Prostate gland (tissue), 2 donors: Measurements from ENCODE around the gene ACOT8.

Experiments used
- POLR2AphosphoS5 ChIP-seq: sonication (generic); formaldehyde crosslinking; IDR thresholded peaks from one replicate; pipeline ENCODE4 v1.6.1; 2017; ENCODE audit warnings: antibody characterized with exemption
- TF ChIP-seq, protein P1 (sequence below), 4 experiments: fragments of 200-600 bp in 2 of 4; fragments of 450-650 bp in 2 of 4; sonication (generic) in 2 of 4; IDR thresholded peaks; 1 replicate in 3 of 4; 2 replicates in 1 of 4; pipeline ENCODE4 v1.5.1; 2016 to 2019; ENCODE audit warnings: antibody characterized with exemption in 4 of 4, mild to moderate bottlenecking in 2 of 4, moderate library complexity in 2 of 4

DNA sequence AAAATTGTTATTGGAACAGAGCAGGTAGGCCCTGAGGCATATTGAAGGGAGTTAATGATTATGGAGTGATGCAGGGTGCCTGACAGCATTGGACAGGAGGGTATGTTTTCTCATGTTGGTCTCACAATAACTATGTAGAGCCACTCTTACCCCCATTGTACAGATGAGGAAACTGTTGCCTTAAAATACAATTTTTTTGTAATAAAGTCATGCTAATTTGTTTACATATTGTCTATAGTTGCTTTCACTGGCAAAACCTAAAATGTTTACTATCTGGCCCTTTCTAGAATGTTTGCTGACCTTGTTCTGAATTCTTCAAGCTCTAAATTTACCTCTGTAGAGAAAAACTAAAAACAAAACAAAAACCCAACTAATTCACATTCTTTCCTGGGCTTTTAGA lies 5.7 kb downstream of the ACOT8 start:
- no peak for TF ChIP-seq POLR2AphosphoS5
- TF ChIP-seq, protein P1, sequence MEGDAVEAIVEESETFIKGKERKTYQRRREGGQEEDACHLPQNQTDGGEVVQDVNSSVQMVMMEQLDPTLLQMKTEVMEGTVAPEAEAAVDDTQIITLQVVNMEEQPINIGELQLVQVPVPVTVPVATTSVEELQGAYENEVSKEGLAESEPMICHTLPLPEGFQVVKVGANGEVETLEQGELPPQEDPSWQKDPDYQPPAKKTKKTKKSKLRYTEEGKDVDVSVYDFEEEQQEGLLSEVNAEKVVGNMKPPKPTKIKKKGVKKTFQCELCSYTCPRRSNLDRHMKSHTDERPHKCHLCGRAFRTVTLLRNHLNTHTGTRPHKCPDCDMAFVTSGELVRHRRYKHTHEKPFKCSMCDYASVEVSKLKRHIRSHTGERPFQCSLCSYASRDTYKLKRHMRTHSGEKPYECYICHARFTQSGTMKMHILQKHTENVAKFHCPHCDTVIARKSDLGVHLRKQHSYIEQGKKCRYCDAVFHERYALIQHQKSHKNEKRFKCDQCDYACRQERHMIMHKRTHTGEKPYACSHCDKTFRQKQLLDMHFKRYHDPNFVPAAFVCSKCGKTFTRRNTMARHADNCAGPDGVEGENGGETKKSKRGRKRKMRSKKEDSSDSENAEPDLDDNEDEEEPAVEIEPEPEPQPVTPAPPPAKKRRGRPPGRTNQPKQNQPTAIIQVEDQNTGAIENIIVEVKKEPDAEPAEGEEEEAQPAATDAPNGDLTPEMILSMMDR (IDR thresholded peaks at IDR 0.05) = no peak
